HT1080 (cell line): Measurements from ENCODE around the gene SSTR4. TPM values are rescaled to one million over a fixed set of nuclear protein-coding genes. Genes with fewer than 3 reads are reported as not detected.
"Not testable (repeated sequence)": the region's sequence is repeated elsewhere in the genome, so short reads cannot be mapped to it uniquely, and the experiment has no call there.

Source experiments
- DNase-seq: peaks from one replicate; pipeline ENCODE4 v3.0.0-alpha.2; 2015; ENCODE audit warnings: low read depth
- polyA plus RNA-seq, 2 experiments: library from polyadenylated mRNA; depleted of rRNA; stranded (reverse); fragments of >200 nt; gene quantifications; 2 replicates each; pipeline ENCODE4 v1.2.3, GENCODE V29; 2015
- total RNA-seq: library from RNA; depleted of rRNA; stranded (reverse); fragments of >200 nt; shearing (Covaris generic); gene quantifications from 2 replicates; pipeline ENCODE4 v1.2.3, GENCODE V29; 2014; rRNA removed

SSTR4 gene
- not detected in 2 replicates for total RNA-seq
- not detected in 2 replicates for polyA plus RNA-seq (2015; cell fraction: cytosol; rRNA removed)
- not detected in 2 replicates for polyA plus RNA-seq (2015; cell fraction: nucleus; rRNA removed)

DNA sequence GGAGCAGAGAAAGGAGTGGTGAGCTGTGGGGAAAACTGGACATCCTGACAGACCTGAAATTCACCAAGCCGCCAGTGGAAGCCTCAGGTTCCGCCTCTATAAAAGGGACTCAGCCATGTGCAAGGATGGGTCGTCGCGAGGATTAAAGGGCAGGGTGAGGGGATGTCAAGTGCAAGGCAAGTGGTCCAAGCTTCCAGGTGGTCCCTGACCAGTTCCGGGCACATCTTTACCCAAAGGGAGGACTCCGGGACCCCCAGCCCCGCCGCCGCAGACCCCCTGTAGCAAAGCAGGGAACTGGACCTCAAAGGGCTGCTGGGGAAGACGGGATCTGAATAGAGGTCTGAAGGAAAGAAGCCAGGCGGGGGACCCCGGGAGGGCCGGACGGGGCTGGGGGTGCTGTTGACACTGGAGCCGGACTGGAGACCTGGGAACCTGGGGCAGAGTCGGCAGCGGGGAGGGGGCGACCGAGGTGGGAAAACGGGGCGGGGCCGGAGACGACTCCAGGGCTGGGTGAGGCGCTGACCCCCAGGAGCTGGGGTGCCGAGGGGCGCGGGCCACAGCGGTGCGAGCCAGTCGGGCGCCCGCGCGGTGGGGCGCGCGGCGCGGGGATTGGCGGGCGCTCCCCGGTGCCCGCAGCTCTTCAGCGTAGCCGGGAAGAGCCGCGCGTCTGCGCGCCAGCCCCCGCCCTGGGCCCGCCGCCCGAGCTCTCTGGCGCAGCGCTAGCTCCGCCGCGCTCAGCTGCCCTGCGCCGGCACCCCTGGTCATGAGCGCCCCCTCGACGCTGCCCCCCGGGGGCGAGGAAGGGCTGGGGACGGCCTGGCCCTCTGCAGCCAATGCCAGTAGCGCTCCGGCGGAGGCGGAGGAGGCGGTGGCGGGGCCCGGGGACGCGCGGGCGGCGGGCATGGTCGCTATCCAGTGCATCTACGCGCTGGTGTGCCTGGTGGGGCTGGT, at the start of gene SSTR4:
TSS of gene SSTR4 (plus strand) at position 592 of the 951 bp plus-strand sequence. CDS start at position 764, 172 bp downstream.
- DNase-seq, result no peak

DNA sequence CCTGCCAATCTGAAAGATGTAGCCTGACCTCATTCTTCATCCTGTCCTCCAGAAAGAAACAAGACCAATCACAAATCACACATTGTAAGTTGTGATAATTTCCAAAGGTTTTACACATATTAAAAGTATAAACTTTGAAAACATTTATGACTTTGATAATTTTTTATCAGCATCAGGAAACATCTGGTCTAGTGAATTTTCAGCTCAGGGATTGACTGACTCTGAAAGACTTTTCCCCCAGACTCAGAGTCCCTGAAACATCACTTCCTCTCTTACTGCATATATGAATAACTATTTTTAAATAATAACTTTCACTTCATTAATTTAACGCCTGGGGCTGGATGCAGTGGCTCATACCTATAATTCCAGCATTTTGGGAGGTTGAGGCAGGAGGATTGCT, 48.5 kb upstream of the SSTR4 start:
- no peak for DNase-seq

DNA sequence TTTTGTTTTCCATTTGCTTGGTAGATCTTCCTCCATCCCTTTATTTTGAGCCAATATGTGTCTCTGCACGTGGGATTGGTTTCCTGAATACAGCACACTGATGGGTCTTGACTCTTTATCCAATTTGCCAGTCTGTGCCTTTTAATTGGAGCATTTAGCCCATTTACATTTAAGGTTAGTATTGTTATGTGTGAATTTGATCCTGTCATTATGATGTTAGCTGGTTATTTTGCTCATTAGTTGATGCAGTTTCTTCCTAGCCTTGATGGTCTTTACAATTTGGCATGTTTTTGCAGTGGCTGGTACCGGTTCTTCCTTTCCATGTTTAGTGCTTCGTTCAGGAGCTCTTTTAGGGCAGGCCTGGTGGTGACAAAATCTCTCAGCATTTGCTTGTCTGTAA, 43.7 kb upstream of the SSTR4 start:
- not testable (repeated sequence) for DNase-seq

DNA sequence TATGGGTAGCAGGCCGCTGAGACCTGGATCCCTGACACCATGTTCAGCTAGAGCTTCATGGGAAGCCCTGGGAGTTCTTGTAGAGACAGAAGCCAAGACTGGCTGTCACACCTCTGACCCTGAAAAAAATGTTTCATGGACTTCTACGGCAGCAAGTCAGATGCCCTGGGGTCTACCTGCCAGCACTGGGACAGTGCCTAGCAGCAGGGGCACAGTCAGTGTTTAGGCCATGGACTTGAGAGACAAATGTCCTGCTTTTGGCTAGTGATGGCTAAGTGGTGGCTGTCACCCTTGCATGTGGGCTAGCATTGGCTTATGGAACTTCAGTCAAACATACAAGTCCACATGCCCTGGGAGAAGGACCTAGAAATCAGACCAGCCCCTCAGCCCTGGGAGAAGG, 41.3 kb upstream of the SSTR4 start:
- no peak for DNase-seq

DNA sequence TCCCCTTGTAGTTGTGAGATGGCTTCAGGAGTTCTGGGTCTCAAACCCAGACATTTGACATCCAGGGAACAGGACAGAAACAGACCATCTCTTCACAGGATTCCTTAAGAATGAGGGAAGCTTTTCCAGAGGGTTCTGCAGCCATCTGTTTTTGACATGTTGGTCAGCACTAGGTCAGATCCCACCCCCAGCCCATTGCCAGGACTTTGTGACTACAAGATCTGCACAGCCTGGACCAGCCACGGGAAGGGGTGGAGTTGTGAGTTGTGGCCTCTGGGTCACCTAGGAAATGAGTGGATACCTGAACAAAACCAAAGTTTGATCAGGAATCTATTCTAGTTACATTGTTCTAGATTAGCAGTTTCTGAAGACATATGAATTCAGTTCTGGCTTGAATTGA, 39.2 kb upstream of the SSTR4 start:
- DNase-seq, result no peak

DNA sequence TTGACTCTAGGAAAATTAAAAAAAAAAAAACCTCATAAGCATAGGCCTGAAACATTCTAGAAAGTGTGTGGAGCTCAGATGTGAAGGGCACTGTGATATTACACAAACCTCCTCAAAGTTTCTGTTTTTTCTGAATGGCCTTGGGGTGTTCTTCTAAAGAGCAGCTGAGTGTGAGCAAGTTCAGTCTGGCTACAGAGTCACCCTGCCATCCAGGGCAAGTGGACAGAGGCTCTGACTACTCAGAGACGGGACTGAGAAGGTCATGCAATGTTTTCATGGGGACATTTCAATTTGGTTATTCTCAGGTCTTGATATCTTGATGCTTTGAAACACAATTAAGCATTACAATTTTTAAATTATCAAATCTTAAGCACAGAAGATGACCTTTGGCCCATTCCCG, 36.6 kb upstream of the SSTR4 start:
- no peak for DNase-seq

DNA sequence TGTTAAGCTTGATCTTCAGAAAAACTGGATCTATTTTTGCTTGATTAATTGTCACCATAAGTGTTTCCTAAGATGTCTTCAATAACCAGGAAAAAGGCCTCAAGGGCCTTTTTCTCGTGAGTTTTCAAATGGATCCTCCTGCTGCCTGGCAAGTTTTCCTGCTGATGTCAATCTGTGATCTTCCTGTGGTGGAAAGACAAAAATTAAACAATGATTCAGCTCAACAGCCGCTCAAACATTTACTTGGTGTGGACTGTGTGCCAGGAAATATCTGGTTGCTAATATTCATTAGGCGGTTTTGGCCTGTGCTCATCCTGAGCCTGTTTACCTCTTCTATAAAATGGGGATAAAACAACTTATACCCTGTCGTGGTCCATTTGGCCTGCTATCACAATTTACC, 35.4 kb upstream of the SSTR4 start:
- DNase-seq, result no peak

DNA sequence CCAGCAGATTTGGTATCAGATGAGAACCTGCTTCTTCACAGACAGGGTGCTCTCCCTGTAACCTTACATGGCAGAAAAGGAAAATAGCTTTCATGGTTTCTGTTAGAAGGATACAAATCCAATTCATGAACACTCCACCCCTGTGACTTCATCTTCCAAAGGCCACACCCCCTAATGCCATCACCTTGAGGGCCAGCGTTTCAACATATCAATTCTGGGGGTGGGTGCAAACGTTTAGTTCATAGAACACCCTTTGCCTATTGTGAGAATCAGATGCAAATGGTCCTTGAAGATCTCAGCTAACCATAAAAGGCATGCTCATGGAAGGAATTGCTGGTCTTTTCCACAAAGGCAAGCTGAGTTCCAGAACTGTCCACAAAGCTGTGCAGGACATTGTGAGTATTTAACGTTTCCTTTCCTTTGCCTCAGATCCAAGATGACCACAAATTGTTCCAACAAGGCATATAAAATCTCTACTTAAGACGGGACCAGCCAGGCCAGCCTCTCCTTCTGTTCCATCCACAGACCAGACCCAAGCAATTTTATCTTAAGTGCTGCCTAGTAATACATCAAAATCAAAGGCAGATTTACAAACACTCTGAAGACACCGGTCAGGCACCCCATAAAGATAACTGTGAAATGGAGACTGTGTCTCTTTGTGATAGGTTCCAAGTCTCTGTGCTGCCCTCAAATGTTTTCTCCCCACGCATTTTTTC, 34.7 kb upstream of the SSTR4 start:
- DNase-seq, result no peak

GRCh38 chr20:23002276-23002675, 32.8 kb upstream of the SSTR4 start:
- no peak for DNase-seq

DNA sequence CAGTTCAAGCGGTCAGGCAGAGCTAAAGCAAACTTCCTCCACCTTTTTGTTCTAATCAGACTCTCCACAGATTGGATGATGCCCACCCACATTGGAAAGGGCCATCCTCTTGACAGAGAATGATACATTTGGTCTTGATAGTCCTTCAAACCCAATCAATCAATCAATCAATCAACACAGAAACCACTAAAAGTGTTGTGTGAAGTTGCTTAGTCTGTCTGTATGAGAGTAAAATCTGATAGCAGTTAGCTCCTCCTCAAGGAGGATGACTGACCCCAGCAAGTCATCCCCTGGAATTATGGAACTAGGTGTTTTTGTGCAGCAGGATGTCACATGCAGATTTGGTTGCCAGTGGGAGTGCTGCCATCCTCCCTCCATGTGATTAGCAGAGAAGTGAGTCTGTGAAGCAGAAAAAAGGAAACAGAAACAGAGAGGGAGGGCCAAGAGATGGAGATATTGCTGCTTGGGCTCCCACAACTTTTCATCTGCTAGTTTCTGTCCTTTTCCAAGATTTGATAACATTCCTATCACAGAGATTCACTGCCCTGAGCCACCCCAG, 32.0 kb upstream of the SSTR4 start:
- DNase-seq, result no peak

DNA sequence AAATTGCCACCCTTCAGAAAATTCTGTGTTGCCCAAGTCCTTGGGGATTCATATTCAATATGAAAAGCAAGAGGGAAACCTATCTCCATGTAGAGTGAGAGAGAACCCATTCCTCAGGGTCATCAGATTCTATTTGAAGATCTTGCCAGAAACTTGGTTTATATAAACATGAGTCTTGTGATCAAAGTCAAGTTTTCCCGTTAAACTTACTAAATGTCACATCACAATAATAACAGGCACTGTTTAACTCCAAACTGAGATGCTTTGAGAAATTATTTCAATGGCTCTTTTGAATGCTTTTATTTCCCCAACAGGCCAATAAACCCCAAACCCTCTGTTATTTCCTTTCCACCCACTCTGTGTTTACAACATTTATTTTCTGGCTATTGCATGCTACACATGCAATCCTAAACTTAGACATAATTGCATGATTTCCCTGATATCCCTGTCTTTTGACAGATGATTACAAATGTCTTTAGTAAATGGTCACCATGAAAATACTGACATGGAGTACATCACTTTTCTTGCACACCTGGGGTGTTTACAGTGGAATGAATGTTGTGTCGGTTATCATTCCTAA, 31.1 kb upstream of the SSTR4 start:
- DNase-seq, result no peak

- no peak for DNase-seq
Observed at GRCh38 chr20:23005776-23006175, 29.3 kb upstream of the SSTR4 start.

DNA sequence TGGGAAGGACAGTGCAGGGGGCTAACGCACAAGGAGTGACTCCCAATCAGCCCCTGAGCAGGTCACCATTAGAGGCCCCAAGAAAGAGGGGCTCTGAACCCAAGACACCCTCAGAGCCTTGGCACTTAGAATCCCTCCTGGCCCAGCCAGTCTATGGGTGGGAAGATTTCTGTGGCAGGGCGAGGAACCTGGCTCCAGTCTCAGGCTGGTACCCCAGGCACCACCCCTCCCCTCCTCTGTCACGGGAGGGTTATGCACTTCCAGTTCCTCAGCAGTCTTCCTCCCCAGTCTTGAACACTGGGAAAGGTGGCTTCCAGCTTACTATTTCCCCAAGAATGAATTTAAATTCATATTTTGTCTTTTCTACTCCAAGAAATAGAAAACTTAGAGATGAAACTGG, 27.6 kb upstream of the SSTR4 start:
- DNase-seq, result no peak

- DNase-seq, result no peak
Observed at GRCh38 chr20:23007886-23008655, 27.0 kb upstream of the SSTR4 start.

- DNase-seq, result no peak
Observed at GRCh38 chr20:23008667-23009066, 26.4 kb upstream of the SSTR4 start.

- DNase-seq, result no peak
Observed at GRCh38 chr20:23009636-23010035, 25.5 kb upstream of the SSTR4 start.

DNA sequence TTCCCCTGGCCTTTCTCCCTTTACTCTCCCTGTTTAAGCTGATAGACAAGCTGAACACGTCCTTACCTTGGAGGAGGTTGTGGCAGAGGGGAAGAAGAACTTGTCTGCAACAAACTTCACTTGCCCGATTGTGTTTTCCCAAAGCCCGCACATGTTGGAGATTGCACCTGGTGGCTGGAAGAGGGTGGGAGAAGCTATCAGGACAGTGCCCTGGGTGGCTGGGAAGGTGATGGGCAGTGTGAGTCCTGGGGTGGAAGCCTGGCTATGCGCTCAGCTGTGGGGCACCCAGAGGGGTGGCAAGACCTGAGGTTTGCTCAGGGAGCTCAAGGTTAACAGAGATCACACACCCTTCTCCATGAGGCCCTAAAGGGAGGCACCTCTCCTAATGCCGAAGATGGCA, 25.0 kb upstream of the SSTR4 start:
- no peak for DNase-seq

- DNase-seq, result no peak
Observed at GRCh38 chr20:23011008-23011721, 23.9 kb upstream of the SSTR4 start.

DNA sequence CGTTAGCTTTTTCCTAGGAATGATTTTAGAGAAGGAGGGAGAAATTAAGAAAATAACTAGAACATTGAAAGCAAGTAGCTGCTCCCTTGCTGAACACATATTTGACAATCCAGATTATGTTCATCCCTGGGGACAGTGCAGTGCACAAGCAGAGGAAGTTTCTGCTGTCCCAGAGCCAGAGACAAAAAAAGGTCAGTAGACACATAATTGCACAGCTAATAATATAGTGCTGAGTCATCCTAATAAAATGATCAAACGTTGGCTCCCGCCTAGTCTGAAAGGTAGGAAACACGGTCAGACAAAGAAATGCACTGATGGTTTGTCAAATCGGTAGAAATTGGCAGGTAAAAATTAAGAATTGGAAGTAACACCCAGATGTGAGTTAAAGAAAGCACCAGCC, 21.7 kb upstream of the SSTR4 start:
- no peak for DNase-seq

GRCh38 chr20:23017516-23017915, 17.6 kb upstream of the SSTR4 start:
- DNase-seq, result no peak
